Stimulated activated naive CD4-positive, alpha-beta T cell (primary cell): ENCODE measurements around the gene FOXF1.
A peak's percentile ranks its signal among the peaks of the same experiment; 100 is the strongest.

Experiments
- DNase-seq, 6 experiments: peaks; one replicate each; lab custom pipeline; 2025; lab: John Stamatoyannopoulos, UW

FOXF1 gene

DNA sequence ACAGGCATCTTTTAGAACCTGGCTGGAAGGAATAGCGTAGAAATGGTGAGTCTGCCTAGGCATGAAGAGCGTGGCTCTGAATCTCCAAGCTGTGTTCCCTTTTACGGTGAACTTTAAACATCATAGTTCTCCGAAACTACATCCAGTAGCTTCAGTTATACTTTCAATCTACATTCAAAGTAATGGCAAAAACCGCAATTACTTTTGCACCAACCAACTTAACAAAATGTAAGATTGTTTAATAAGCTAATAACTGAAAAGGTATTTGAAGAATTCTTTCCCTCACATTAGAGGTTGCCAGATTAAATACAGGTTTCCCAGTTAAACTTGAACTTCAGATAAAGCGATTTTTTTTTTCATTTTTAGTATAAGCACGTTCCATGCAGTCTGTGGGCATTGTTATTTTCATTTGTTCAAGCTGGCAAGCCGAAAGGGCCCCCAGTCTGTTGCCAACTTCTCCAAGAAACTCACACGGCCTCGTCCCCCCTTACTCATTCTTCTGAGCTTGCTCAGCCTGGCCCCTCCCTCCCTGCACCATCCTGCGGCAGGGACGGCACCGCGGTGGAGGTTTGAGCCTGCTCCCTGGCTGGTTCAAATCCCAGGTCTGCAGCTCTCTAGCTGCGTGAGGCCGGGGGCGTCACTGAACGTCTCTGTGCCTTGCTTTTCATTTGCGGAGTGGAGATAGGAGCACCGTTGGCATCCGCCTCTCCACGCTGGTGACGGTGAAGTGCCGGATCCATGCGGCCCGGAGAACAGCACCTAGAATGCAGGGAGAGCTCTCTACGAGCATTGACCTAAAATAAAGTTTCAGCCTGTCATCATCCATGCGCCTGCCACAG is 48.2 kb downstream of the FOXF1 start:
- DNase-seq: no peak

DNA sequence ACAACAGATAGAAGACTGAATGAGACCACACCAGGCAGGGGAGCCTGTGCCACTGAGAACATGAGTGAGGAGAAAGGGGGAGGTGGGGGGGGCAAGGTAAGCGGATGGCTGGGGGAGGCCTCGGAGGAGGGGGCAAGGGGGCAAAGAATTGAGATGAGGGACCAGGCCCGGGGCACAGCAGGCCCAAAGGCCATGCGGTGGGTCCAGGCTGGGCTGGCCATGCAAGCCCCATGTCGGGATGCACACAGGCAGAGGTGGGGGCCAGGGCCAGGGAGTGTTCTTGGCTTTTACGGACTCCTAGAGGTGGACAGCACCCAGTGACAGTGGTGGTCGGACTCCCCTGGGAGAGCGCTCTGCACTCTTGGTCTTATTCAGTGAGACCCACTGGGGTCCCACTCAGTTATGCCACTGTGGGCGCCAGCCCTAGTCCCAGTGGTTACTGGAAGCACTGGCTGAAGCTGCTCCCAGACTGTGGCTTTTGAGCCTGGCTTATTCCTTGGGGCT is 49.5 kb downstream of the FOXF1 start:
- DNase-seq: no peak

DNA sequence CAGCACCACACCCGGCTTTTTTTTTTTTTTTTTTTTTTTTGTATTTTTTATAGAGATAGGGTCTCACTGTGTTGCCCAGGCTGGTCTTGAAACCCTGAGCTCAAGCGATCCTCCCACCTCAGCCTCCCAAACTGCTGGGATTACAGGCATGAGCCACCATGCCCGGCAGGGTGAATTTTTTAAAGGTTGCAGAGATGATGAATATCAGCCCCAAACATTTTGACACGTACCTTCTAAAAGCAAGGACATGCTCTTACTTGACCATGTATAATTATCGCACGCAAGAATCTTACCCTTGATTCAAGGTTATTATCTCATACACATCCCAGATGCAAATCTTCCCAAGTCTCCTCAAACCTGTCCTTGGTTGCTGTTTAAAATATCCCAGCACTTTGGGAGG is 52.0 kb downstream of the FOXF1 start:
- DNase-seq: no peak

DNA sequence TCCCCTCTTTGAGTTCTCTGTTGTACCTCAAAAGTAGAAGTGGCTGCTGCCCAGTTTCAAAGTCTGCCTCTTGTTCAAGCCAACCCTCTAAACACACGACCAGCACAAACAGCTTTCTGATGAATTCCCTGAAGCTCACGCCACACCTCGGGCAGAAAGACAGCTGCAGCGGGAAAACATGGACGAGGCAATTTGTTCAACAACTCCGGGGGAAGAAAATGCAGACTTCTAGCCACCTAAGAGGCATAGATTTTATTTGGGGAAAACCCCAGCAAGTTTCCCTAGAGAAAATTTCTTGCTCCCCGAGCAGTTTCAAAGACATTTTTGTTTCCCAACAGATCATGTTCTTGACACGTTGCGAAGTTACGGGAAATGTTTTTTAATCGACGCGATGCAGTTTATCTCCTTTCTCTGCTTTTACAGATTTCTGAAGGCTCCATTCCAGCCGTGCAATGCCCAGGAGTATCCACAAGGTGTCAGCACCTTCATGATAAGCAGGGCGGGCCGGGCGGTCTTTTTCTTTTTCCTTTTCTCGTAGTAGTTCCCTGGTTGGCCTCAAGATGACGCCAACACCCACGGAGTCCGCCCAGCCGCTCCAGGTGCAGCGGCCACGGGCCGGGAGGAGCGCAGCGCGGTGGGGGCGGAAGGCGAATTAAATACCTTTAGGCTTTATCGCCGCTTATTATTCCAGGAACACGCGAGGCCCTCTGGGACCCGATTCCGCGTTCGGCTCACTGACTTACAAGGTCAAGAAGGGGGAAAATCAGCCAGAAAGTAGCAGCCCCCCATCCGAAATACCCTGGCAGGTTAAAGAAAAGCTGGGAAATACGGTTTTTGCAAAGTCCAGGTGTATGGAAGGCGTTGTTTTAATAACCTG is 53.4 kb downstream of the FOXF1 start:
- peak; percentile 67 to 85 (median 81) for DNase-seq
